ENCODE data around the gene GPATCH2L.

DNA sequence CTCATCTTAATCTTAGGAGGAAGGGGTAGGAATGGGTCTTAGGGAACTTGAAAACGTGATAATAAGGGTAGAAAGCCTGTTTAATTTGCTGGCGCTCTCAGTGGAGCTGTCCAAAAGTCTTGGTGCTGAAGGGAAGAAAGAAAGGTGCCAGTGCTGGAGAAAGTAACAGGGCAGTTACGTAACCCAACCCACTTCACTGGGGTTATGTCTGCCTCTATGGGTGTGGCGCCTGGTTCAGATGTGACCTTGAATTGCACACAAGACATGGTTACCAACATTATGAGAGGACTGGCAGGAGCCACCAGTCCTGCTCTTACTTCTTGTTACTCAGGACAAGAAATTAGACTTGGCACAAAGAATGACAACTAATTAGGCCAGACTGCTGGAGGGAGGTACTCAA is 18.6 kb upstream of the GPATCH2L start:
- TF ChIP-seq, protein P1, sequence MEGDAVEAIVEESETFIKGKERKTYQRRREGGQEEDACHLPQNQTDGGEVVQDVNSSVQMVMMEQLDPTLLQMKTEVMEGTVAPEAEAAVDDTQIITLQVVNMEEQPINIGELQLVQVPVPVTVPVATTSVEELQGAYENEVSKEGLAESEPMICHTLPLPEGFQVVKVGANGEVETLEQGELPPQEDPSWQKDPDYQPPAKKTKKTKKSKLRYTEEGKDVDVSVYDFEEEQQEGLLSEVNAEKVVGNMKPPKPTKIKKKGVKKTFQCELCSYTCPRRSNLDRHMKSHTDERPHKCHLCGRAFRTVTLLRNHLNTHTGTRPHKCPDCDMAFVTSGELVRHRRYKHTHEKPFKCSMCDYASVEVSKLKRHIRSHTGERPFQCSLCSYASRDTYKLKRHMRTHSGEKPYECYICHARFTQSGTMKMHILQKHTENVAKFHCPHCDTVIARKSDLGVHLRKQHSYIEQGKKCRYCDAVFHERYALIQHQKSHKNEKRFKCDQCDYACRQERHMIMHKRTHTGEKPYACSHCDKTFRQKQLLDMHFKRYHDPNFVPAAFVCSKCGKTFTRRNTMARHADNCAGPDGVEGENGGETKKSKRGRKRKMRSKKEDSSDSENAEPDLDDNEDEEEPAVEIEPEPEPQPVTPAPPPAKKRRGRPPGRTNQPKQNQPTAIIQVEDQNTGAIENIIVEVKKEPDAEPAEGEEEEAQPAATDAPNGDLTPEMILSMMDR (IDR thresholded peaks at IDR 0.05): no peak
- TF ChIP-seq POLR2A (IDR thresholded peaks at IDR 0.05): no peak

All from thyroid gland (tissue), 4 donors.